ENCODE data around the gene BEST3. TPM values are rescaled to one million over a fixed set of nuclear protein-coding genes. Genes with fewer than 3 reads are reported as not detected.
"Not testable (repeated sequence)": the region's sequence is repeated elsewhere in the genome, so short reads cannot be mapped to it uniquely, and the experiment has no call there.

BEST3 gene
- total RNA-seq, 2 donors from 2014 or later, result not detected

- no peaks in the 10 kb centered on the region for H3K4me1 Mint-ChIP-seq (ENCODE audit: low read depth)
- H3K27ac Mint-ChIP-seq, result no peak overlapping the region
- H3K4me3 Mint-ChIP-seq, result no peak overlapping the region
- ATAC-seq (replicated peaks in 1 of 2) (no peak), DNase-seq (no peak)
- no peaks in the 10 kb centered on the region for H3K36me3 Mint-ChIP-seq (ENCODE audit: insufficient read depth in 2 of 2)
- H3K27me3 Mint-ChIP-seq (ENCODE audit: low read depth), result peaks cover 8% of the 10 kb centered on the region
- no peaks in the 10 kb centered on the region for H3K9me3 Mint-ChIP-seq
These were observed 68.9 kb downstream of the BEST3 start for GRCh38 chr12:69630191-69630590.

GRCh38 chr12:69627501-69627900, 71.6 kb downstream of the BEST3 start:
- no peak for DNase-seq
- Mint-ChIP-seq H3K36me3 (ENCODE audit: insufficient read depth in 2 of 2) (no peaks in the 10 kb centered on the region), H3K4me3 (no peak overlapping the region), H3K27me3 (ENCODE audit: low read depth) (peaks cover 10% of the 10 kb centered on the region), H3K9me3 (no peaks in the 10 kb centered on the region), H3K4me1 (ENCODE audit: low read depth) (no peaks in the 10 kb centered on the region), H3K27ac (no peak overlapping the region)
- no peak for ATAC-seq (replicated peaks in 1 of 2)

DNA sequence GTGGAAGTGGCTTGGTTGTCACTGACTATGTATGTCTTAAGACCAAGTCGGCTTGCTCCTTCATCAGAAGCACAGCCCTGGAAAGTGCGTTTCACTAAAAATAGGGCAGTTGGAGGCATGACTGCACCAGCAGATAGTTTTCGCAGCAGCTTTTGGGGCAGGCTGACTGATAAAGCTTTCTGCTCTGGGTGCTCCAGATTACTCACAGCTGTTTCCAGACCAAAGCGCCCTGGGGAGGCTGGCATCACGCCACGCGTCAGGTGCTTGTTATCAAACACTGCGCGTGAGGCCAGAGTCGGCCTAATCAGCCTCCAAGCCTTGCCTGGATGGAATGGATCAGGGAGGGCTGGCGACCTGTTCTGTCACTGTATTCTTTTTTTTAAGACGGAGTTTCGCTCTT, 75.1 kb downstream of the BEST3 start:
- no peak for ATAC-seq (replicated peaks in 1 of 2)
- peaks cover 22% of the 10 kb centered on the region for H3K27me3 Mint-ChIP-seq (ENCODE audit: low read depth)
- H3K9me3 Mint-ChIP-seq, result no peaks in the 10 kb centered on the region
- H3K4me1 Mint-ChIP-seq (ENCODE audit: low read depth), result no peaks in the 10 kb centered on the region
- no peak overlapping the region for H3K4me3 Mint-ChIP-seq
- DNase-seq, result no peak
- no peaks in the 10 kb centered on the region for H3K36me3 Mint-ChIP-seq (ENCODE audit: insufficient read depth in 2 of 2)
- no peak overlapping the region for H3K27ac Mint-ChIP-seq

DNA sequence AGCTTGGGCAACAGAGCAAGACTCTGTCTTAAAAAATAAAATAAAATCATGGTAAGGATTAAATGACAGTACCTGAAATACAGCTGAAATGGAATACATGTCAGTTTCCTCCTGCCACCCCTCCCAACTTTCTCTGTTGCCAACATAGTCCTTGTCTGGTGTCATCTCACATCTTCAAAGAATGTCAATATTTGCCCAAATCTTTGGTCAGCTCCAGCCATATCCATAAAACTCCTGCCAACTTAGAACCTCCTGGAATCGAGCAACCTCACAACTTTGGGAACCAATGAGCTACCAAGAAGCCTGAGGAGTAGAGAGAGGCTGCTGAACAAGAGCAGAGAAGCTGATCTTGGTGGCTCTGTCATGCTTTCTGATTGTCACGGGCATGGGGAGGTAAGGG, 77.6 kb downstream of the BEST3 start:
- Mint-ChIP-seq H3K36me3 (ENCODE audit: insufficient read depth in 2 of 2) (no peaks in the 10 kb centered on the region), H3K9me3 (no peaks in the 10 kb centered on the region), H3K27me3 (ENCODE audit: low read depth) (peaks cover 28% of the 10 kb centered on the region), H3K27ac (no peak overlapping the region), H3K4me1 (ENCODE audit: low read depth) (no peaks in the 10 kb centered on the region), H3K4me3 (no peak overlapping the region)
- no peak for DNase-seq
- ATAC-seq (replicated peaks in 1 of 2), result no peak

DNA sequence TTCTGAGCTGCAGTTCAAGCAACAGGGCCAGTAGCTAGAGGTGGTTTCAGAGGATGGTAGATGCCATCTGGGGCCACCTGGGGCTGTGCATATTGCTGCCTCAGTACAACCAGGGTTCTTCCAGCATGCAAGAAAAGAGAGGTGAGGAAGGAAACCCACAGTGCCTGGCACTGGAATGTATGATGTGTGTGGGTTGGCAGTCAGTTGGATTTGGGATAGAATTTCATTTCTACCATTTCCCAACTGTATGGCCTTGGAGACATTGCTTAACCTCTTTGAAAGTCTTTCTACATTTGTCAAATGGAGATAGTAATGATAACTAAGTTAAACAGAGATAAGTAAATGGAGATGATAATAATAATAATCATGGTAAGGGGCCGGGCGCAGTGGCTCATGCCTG, 78.2 kb downstream of the BEST3 start:
- Mint-ChIP-seq H3K36me3 (ENCODE audit: insufficient read depth in 2 of 2) (no peaks in the 10 kb centered on the region), H3K9me3 (no peaks in the 10 kb centered on the region), H3K27ac (no peak overlapping the region), H3K4me1 (ENCODE audit: low read depth) (no peaks in the 10 kb centered on the region), H3K27me3 (ENCODE audit: low read depth) (peaks cover 28% of the 10 kb centered on the region), H3K4me3 (no peak overlapping the region)
- DNase-seq (no peak), ATAC-seq (replicated peaks in 1 of 2) (no peak)

DNA sequence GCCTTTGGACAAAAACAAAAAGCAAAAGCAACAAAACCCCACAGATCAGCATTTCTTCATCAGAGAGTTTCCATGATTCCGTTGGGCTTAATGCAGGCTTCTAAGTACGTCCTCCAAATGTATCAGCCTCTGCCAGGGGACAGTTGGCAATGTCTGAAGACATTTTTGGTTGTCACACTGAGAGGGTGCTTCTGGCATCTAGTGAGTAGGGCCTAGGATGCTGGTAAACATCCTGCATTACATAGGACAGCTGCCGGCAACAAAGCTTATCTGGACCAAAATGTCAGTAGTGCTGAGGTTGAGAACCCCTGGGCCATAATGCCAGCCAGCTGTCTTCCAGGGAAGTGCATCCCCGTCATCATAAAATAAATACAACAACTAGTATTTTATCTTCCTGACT, 79.0 kb downstream of the BEST3 start:
- Mint-ChIP-seq H3K27ac (no peak overlapping the region), H3K27me3 (ENCODE audit: low read depth) (peaks cover 28% of the 10 kb centered on the region), H3K4me1 (ENCODE audit: low read depth) (no peaks in the 10 kb centered on the region), H3K36me3 (ENCODE audit: insufficient read depth in 2 of 2) (no peaks in the 10 kb centered on the region), H3K4me3 (no peak overlapping the region), H3K9me3 (no peaks in the 10 kb centered on the region)
- no peak for DNase-seq
- ATAC-seq (replicated peaks in 1 of 2), result no peak

DNA sequence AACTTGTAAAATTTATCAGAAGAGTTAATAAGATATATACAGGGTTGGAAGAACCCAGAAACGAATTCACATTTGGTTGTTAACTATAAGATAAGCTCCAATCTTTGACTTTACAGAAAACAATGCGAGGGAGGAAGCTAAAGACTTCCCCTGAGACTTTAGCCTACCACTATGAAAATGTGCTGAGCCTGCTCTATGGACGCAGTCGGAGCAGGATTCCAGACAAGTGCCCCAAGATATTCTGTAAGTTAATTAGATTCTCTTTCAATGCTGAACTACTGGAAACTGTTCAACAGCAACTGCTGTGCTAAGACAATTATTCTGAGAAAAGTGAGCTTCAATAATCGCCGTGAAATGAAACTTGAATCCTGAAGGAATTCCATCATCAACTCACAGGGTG, 80.1 kb downstream of the BEST3 start:
- peaks cover 28% of the 10 kb centered on the region for H3K27me3 Mint-ChIP-seq (ENCODE audit: low read depth)
- ATAC-seq (replicated peaks in 1 of 2) (no peak), DNase-seq (no peak)
- no peaks in the 10 kb centered on the region for H3K9me3 Mint-ChIP-seq
- no peak overlapping the region for H3K4me3 Mint-ChIP-seq
- H3K27ac Mint-ChIP-seq, result no peak overlapping the region
- no peaks in the 10 kb centered on the region for H3K4me1 Mint-ChIP-seq (ENCODE audit: low read depth)
- no peaks in the 10 kb centered on the region for H3K36me3 Mint-ChIP-seq (ENCODE audit: insufficient read depth in 2 of 2)

DNA sequence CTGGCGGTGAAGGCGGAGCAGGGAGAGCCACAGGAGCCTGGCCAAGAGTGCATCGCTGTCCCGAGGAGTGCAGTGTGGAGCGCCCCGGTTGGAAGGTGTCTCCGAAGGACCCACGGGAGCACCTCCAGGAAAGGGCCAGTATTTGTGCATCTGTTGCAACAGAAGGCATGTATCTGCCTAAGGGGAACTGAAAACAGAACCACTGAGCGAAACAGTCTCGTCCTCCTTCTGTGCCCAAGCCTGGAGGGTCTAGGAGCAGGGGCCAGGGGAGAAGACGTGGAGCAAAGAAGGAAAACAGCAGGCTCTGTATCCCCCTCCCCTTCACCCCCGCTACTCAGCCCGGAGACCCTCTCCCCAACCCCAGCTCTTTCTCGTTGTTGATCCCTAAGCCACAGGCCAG, 83.1 kb downstream of the BEST3 start:
- Mint-ChIP-seq H3K9me3 (no peaks in the 10 kb centered on the region), H3K4me1 (ENCODE audit: low read depth) (no peaks in the 10 kb centered on the region), H3K27me3 (ENCODE audit: low read depth) (peaks cover 15% of the 10 kb centered on the region), H3K27ac (no peak overlapping the region), H3K36me3 (ENCODE audit: insufficient read depth in 2 of 2) (no peaks in the 10 kb centered on the region), H3K4me3 (no peak overlapping the region)
- no peak for DNase-seq
- no peak for ATAC-seq (replicated peaks in 1 of 2)

DNA sequence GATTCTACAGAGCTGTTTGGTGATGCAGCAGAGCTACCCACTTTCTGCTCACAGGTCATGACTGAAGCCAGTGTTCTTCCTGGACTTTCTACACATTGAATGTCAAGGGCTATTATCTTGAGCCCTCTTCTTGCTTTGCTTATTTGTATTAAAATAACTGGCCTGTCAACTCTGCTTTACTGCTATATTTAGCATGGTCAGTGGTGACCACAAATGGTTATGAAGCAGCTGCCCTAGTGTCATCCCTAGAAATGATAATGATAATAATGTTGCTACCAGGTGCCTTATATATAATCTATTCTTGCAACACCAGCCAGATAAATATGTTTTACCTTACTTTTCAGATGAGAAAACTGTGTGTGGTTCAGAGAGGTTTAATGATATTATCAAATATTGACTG, 85.8 kb downstream of the BEST3 start:
- no peak for ATAC-seq (replicated peaks in 1 of 2)
- H3K36me3 Mint-ChIP-seq (ENCODE audit: insufficient read depth in 2 of 2), result no peaks in the 10 kb centered on the region
- no peaks in the 10 kb centered on the region for H3K4me1 Mint-ChIP-seq (ENCODE audit: low read depth)
- DNase-seq, result no peak
- no peak overlapping the region for H3K27ac Mint-ChIP-seq
- no peak overlapping the region for H3K4me3 Mint-ChIP-seq
- H3K9me3 Mint-ChIP-seq, result no peaks in the 10 kb centered on the region
- peaks cover 6% of the 10 kb centered on the region for H3K27me3 Mint-ChIP-seq (ENCODE audit: low read depth)

DNA sequence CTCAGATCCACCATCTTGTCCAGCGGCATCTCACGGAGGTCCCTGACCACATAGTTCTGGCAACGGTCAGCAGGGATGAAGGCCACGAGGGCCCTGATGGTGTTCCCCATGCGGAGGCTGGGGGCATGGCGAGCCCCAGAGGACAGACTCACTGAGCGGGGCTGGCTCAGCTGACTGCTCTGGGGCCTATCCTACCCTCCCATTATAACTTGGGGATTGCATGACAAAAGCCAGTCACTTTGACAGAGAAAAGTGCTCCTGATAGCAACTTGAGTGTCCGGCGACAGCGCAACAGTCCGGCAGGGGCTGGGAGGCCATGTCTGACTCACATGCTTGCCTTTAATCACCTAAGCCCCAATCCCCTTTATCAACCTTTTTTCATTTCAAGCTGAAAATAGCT, 88.4 kb downstream of the BEST3 start, which contains the start of gene LRRC10:
LRRC10 (minus strand) TSS at position 179 of the 400 bp plus-strand sequence; CDS start at position 110, 69 bp downstream.
- Mint-ChIP-seq H3K4me3 (no peak within 1 kb of the TSS), H3K4me1 (ENCODE audit: low read depth) (no peaks in the 10 kb centered on the region), H3K27me3 (ENCODE audit: low read depth) (no peaks in the 10 kb centered on the region), H3K36me3 (ENCODE audit: insufficient read depth in 2 of 2) (no peaks in the 10 kb centered on the region), H3K27ac (no peak within 1 kb of the TSS), H3K9me3 (no peaks in the 10 kb centered on the region)
- ATAC-seq (replicated peaks in 1 of 2) (no peak), DNase-seq (no peak)

GRCh38 chr12:69610126-69610525, 89.0 kb downstream of the BEST3 start:
- Mint-ChIP-seq H3K9me3 (no peaks in the 10 kb centered on the region), H3K27ac (no peak overlapping the region), H3K4me3 (no peak overlapping the region), H3K27me3 (ENCODE audit: low read depth) (no peaks in the 10 kb centered on the region), H3K4me1 (ENCODE audit: low read depth) (no peaks in the 10 kb centered on the region), H3K36me3 (ENCODE audit: insufficient read depth in 2 of 2) (no peaks in the 10 kb centered on the region)
- no peak for DNase-seq
- ATAC-seq (replicated peaks in 1 of 2), result no peak

- Mint-ChIP-seq H3K27ac (no peak overlapping the region), H3K27me3 (ENCODE audit: low read depth) (no peaks in the 10 kb centered on the region), H3K4me3 (no peak overlapping the region), H3K36me3 (ENCODE audit: insufficient read depth in 2 of 2) (peaks cover 2 to 3% of the 10 kb centered on the region in 2 donors), H3K4me1 (ENCODE audit: low read depth) (no peaks in the 10 kb centered on the region), H3K9me3 (no peaks in the 10 kb centered on the region)
- DNase-seq, result no peak
- no peak for ATAC-seq (replicated peaks in 1 of 2)
These were observed 91.0 kb downstream of the BEST3 start for GRCh38 chr12:69608114-69608513.

DNA sequence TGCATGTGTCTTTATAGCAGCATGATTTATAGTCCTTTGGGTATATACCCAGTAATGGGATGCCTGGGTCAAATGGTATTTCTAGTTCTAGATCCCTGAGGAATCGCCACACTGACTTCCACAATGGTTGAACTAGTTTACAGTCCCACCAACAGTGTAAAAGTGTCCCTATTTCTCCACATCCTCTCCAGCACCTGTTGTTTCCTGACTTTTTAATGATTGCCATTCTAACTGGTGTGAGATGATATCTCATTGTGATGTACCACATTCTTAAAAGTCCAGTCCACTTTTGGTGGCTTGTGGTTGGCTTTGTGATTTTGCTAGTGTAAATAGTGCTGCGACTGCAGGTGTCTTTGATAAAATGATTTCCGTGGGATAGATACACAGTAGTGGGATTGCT, 94.8 kb downstream of the BEST3 start:
- H3K36me3 Mint-ChIP-seq (ENCODE audit: insufficient read depth in 2 of 2), result peaks cover 7 to 22% of the 10 kb centered on the region in 2 donors

More for the DNA sequence above, 94.8 kb downstream of the BEST3 start:
- H3K9me3 Mint-ChIP-seq; H3K4me3 Mint-ChIP-seq; H3K4me1 Mint-ChIP-seq (ENCODE audit: low read depth); ATAC-seq (replicated peaks in 1 of 2); H3K27ac Mint-ChIP-seq; H3K27me3 Mint-ChIP-seq (ENCODE audit: low read depth); DNase-seq: not testable (repeated sequence)
